Esophagus muscularis mucosa (tissue), 4 donors: ENCODE measurements around the gene MXD3. TPM values are rescaled to one million over a fixed set of nuclear protein-coding genes. Genes with fewer than 3 reads are reported as not detected.
A peak's percentile ranks its signal among the peaks of the same experiment; 100 is the strongest.

ENCODE experiments used
- DNase-seq: peaks from one replicate; pipeline ENCODE4 v3.0.0-alpha.2; 2017; ENCODE audit errors: extremely low spot score
- H3K27ac ChIP-seq, 4 donors: fragments of 200-600 bp; sonication (generic); replicated peaks in 1 of 4; 1 replicate in 3 of 4; 2 replicates in 1 of 4; pipeline ENCODE4 v1.5.1; 2016 to 2019; ENCODE audit warnings: mild to moderate bottlenecking in 1 of 4
- H3K27me3 ChIP-seq, 4 donors: fragments of 200-600 bp; sonication (generic); one replicate each; pipeline versions ENCODE4 v1.5.1 to v1.6.0; 2016 to 2019
- H3K36me3 ChIP-seq, 4 donors: fragments of 200-600 bp; sonication (generic); one replicate each; pipeline ENCODE4 v1.5.1; 2016 to 2019
- H3K4me1 ChIP-seq, 4 donors: fragments of 200-600 bp; sonication (generic); one replicate each; pipeline ENCODE4 v1.5.1; 2016 to 2019
- H3K4me3 ChIP-seq, 4 donors: fragments of 200-600 bp; sonication (generic); 1 replicate in 2 of 4; 2 replicates in 2 of 4; pipeline ENCODE4 v1.5.1; 2016 to 2019; ENCODE audit warnings: mild to moderate bottlenecking in 4 of 4, moderate library complexity in 1 of 4
- H3K9me3 ChIP-seq, 4 donors: fragments of 200-600 bp; sonication (generic); 1 replicate in 3 of 4; 2 replicates in 1 of 4; pipeline ENCODE4 v1.5.1; 2016 to 2019
- EP300 ChIP-seq: sonication (generic); formaldehyde crosslinking; IDR thresholded peaks from one replicate; pipeline ENCODE4 v1.6.1; 2017; ENCODE audit warnings: antibody characterized with exemption
- POLR2A ChIP-seq: fragments of 450-650 bp; IDR thresholded peaks from one replicate; pipeline ENCODE4 v1.6.1; 2017; ENCODE audit warnings: antibody characterized with exemption, moderate library complexity, mild to moderate bottlenecking, low read depth
- POLR2AphosphoS5 ChIP-seq, 2 donors: sonication (generic); formaldehyde crosslinking; IDR thresholded peaks; one replicate each; pipeline ENCODE4 v1.6.1; 2017; ENCODE audit warnings: antibody characterized with exemption in 2 of 2
- WGBS: methylation state at CpG from one replicate; pipeline ENCODE4 v1.1.5; 2018; 5-methylcytosine and 5-hydroxymethylcytosine counted together
- intact Hi-C: fragments of 100-400 bp; cut with DNase I; formaldehyde crosslinking; loops from one replicate; pipeline ENCODE4 v1.15.1; 2023
- total RNA-seq, 4 donors: library from RNA; depleted of rRNA; stranded (reverse); fragments of >200 nt; gene quantifications; one replicate each; pipeline versions ENCODE4 v1.1.0 to v1.2.1, GENCODE V29; 2016
- TF ChIP-seq, protein P1 (sequence below), 3 experiments: fragments of 200-600 bp in 2 of 3; fragments of 450-650 bp in 1 of 3; sonication (generic) in 2 of 3; IDR thresholded peaks; one replicate each; pipeline ENCODE4 v1.5.1; 2017 to 2019; ENCODE audit warnings: antibody characterized with exemption in 3 of 3, mild to moderate bottlenecking in 2 of 3, moderate library complexity in 1 of 3

Gene MXD3
- total RNA-seq, 4 donors from 2014 or later, result 2.5 to 11.2 (median 7.9) TPM

GRCh38 chr5:177296581-177296980 lies 15.1 kb downstream of the MXD3 start:
- TF ChIP-seq POLR2A, result no peak
- TF ChIP-seq, protein P1, sequence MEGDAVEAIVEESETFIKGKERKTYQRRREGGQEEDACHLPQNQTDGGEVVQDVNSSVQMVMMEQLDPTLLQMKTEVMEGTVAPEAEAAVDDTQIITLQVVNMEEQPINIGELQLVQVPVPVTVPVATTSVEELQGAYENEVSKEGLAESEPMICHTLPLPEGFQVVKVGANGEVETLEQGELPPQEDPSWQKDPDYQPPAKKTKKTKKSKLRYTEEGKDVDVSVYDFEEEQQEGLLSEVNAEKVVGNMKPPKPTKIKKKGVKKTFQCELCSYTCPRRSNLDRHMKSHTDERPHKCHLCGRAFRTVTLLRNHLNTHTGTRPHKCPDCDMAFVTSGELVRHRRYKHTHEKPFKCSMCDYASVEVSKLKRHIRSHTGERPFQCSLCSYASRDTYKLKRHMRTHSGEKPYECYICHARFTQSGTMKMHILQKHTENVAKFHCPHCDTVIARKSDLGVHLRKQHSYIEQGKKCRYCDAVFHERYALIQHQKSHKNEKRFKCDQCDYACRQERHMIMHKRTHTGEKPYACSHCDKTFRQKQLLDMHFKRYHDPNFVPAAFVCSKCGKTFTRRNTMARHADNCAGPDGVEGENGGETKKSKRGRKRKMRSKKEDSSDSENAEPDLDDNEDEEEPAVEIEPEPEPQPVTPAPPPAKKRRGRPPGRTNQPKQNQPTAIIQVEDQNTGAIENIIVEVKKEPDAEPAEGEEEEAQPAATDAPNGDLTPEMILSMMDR (IDR thresholded peaks at IDR 0.05), result no peak
- no peak for TF ChIP-seq EP300
- no peak for TF ChIP-seq POLR2AphosphoS5 (IDR thresholded peaks at IDR 0.05)
- no peak overlapping the region for H3K4me3 ChIP-seq
- H3K27me3 ChIP-seq, result no peaks in the 10 kb centered on the region
- peaks cover 34 to 56% (median 50%) of the 10 kb centered on the region in 4 donors for H3K36me3 ChIP-seq
- peaks cover 25 to 34% (median 32%) of the 10 kb centered on the region in 4 donors for H3K4me1 ChIP-seq
- peak overlapping the region in 1 of 4 donors; percentile 3 for H3K27ac ChIP-seq
- DNase-seq, result no peak
- WGBS, result 61% methylated on average over 4 of the region's 4 CpGs
- intact Hi-C loops, result no loop called here
- no peaks in the 10 kb centered on the region for H3K9me3 ChIP-seq

DNA sequence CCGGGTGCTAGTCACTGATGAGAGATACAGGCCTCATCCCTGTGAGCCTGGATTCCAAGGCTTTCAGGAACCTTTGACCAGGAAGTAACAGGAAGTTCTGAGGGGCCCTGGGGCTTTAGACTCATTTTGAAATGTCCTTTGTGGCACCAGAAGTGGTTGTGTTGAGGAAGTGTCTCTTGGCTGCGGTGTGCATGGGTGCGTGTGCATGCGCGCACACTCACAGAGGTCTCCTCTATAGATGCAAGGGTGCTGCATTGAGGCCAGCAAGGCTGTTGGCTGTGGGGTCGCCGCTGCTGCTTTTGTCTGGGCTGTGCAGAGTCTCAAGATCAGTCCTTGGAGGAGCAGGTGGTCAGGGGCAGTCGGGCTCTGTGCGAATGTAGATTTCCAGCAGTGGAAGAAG lies 15.8 kb downstream of the MXD3 start:
- WGBS, result 84% methylated on average over 6 of the region's 9 CpGs
- Histone ChIP-seq H3K9me3 (no peaks in the 10 kb centered on the region), H3K27me3 (no peaks in the 10 kb centered on the region), H3K27ac (no peak overlapping the region), H3K4me1 (peaks cover 18 to 28% (median 25%) of the 10 kb centered on the region in 4 donors), H3K4me3 (no peak overlapping the region), H3K36me3 (peaks cover 37 to 63% (median 52%) of the 10 kb centered on the region in 4 donors)
- TF ChIP-seq EP300, result no peak
- TF ChIP-seq POLR2A, result no peak
- TF ChIP-seq POLR2AphosphoS5 (IDR thresholded peaks at IDR 0.05), result no peak
- TF ChIP-seq, protein P1 (IDR thresholded peaks at IDR 0.05), result no peak
- DNase-seq, result no peak
- intact Hi-C loops, result no loop called here

GRCh38 chr5:177294632-177295031 lies 17.1 kb downstream of the MXD3 start:
- peaks cover 5 to 17% (median 12%) of the 10 kb centered on the region in 4 donors for H3K4me1 ChIP-seq
- 94% methylated on average over 2 of the region's 3 CpGs for WGBS
- H3K9me3 ChIP-seq, result no peaks in the 10 kb centered on the region
- intact Hi-C loops, result no loop called here
- H3K36me3 ChIP-seq, result peaks cover 44 to 76% (median 63%) of the 10 kb centered on the region in 4 donors
- no peak overlapping the region for H3K4me3 ChIP-seq
- H3K27me3 ChIP-seq, result no peaks in the 10 kb centered on the region
- DNase-seq, result no peak
- H3K27ac ChIP-seq, result no peak overlapping the region
- TF ChIP-seq EP300 (no peak), POLR2AphosphoS5 (IDR thresholded peaks at IDR 0.05) (no peak), POLR2A (no peak)
- TF ChIP-seq, protein P1 (IDR thresholded peaks at IDR 0.05), result no peak

- no peak overlapping the region for H3K4me3 ChIP-seq
- peaks cover 50 to 82% (median 69%) of the 10 kb centered on the region in 4 donors for H3K36me3 ChIP-seq
- 92% methylated on average over 9 of the region's 12 CpGs for WGBS
- no peak for TF ChIP-seq POLR2A
- intact Hi-C loops, result no loop called here
- H3K4me1 ChIP-seq, result peaks cover 0 to 15% (median 7%) of the 10 kb centered on the region in 4 donors
- no peak for DNase-seq
- no peak overlapping the region for H3K27ac ChIP-seq
- H3K27me3 ChIP-seq, result no peaks in the 10 kb centered on the region
- H3K9me3 ChIP-seq, result no peaks in the 10 kb centered on the region
Observed at GRCh38 chr5:177293819-177294581, 17.7 kb downstream of the MXD3 start.

GRCh38 chr5:177291735-177292134 lies 20.0 kb downstream of the MXD3 start:
- Histone ChIP-seq H3K4me3 (no peak overlapping the region), H3K4me1 (peaks cover 0 to 10% (median 7%) of the 10 kb centered on the region in 4 donors), H3K36me3 (peaks cover 63 to 100% (median 90%) of the 10 kb centered on the region in 4 donors), H3K9me3 (no peaks in the 10 kb centered on the region), H3K27ac (no peak overlapping the region), H3K27me3 (no peaks in the 10 kb centered on the region)
- TF ChIP-seq EP300 (no peak), POLR2AphosphoS5 (IDR thresholded peaks at IDR 0.05) (no peak), POLR2A (no peak)
- TF ChIP-seq, protein P1 (IDR thresholded peaks at IDR 0.05), result no peak
- DNase-seq, result no peak
- 97% methylated on average over 7 of the region's 7 CpGs for WGBS
- intact Hi-C loops, result no loop called here
